ENCODE measurements around the gene KIF7.
A peak's percentile ranks its signal among the peaks of the same experiment; 100 is the strongest.
"Not testable (repeated sequence)": the region's sequence is repeated elsewhere in the genome, so short reads cannot be mapped to it uniquely, and the experiment has no call there.

Gene KIF7

DNA sequence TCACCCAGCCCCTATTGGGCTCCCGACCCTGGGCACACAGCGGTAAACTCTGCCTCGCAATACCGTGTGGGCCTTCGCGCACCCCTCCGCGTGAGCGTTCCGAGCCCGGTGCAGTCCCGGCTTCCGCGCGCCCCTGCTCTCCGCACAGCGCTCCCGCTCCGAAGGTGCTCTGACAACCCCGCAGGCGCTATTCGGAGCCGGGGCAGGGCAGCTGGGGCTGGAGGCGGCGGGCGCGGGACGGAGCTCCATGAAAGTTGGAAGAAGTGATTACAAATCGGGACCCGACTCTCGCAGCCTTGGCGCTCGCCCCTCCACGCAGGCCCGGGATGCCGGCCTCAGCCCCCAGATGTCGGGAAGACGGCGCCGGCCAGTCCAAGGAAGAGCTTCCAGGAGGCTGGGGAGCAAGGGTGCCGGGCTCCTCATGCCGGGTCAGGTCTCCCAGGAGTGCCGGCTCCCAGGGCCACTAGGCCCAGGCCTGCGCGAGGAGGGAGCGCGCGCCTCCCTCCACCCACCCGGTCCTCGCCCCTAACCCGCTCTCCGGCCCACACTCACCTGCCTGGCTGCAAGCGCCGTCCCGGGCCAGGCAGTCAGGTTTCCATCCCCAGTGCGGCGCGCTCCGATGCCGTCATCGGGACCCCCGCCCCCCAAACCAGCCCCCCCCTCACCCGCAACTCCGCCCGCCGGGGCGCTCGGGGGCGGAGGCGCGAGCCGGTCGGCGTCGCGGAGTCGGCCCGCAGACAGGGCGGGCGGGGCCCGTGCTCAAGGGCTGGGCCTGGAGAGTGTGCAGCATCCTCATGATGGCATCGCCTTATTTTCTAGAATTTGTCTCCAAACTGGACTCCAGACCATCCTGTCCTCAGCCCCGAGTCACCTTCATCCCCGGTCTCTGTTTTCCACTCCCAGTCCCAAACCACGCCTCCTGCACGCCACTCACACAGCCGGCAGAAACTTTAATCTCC lies at the start of gene KIF7:
KIF7 (minus strand) TSS at position 621 of the 959 bp plus-strand sequence. CDS start 2,537 bp downstream, outside the sequence.
- no peak for DNase-seq (ENCODE audit: low spot score)

DNA sequence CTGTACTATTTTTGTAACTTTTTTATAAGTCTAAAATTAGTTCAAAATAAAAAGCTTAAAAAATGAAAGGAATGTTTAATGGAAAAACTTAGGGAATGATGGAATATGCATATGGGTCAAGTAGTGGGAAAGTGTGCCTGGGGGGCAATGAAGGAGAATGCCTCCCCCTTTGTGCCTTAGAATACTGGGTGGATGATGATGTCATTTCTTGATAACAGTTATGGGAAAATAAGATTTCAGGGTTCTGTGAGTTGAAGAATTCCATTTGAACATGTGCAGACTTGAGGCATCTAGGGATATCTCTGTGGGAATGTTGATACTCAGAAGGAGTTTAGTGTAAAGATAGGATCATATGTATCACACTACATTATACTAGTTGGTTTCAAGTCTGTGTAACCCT lies 49.1 kb upstream of the KIF7 start:
- DNase-seq (ENCODE audit: low spot score) = no peak

DNA sequence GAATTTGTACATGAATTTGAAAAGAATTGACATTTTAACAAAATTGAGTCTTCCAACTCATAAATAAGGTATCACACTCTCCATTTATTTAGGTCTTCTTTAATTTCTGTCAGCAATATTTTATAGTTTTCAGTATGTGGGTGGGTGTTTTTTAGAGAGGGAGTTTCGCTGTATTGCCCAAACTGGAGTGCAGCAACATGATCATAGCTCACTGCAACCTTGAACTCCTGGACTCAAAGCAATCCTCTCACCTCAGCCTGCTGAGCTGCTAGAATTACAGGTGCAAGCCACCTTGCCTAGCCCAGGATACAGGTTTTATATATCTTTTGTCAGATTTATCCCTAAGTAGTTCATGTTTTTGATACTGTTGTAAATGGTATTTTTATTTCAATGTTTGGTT lies 39.9 kb upstream of the KIF7 start:
- no peak for DNase-seq (ENCODE audit: low spot score)

GRCh38 chr15:89693696-89694095 lies 38.4 kb upstream of the KIF7 start:
- no peak for DNase-seq (ENCODE audit: low spot score)

- DNase-seq (ENCODE audit: low spot score) = no peak
Observed at GRCh38 chr15:89693091-89693490, 37.8 kb upstream of the KIF7 start.

GRCh38 chr15:89690276-89691218 lies 35.3 kb upstream of the KIF7 start, which contains the start of the genes PEX11A and WDR93:
PEX11A (minus strand) TSS chr15:89690754; CDS start chr15:89690632, 122 bp downstream.
WDR93 (plus strand) TSS chr15:89690811; CDS start chr15:89701747, 10,936 bp downstream.
- peak; percentile 48 for DNase-seq (ENCODE audit: low spot score)

DNA sequence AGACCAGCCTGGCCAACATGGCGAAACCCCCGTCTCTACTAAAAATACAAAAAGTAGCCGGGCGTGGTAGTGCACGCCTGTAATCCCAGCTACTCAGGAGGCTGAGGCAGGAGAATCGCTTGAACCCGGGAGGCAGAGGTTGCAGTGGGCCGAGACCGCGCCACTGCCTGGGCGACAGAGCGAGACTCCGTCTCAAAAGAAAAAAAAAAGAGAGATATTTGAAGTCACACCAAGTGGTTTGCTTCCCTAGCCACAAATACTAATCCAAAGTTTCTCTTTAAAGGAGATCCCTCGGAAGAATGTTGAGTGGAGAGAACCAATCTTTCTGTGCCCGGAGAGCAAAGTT lies 34.6 kb upstream of the KIF7 start:
- not testable (repeated sequence) for DNase-seq (ENCODE audit: low spot score)

DNA sequence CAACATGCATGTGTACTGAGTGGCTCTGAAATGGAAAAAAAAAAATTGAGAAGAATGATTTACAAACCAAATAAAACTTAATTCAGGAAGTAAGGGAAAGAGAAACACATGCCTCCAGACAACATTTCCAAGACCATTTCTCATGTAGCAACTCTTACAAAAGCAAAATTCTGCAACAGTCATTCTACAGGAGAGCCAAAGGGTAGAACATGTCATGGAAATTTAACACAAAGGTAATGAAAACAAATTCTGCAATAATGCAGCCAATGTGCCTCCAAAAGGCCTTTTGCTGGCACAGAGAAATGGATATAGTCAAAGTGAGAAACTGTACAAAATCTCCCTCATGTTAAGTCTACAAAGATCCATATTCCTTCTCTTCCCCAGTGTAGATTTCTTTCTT lies 31.3 kb upstream of the KIF7 start:
- DNase-seq (ENCODE audit: low spot score) = no peak

- no peak for DNase-seq (ENCODE audit: low spot score)
Observed at GRCh38 chr15:89685995-89686394, 30.7 kb upstream of the KIF7 start.

DNA sequence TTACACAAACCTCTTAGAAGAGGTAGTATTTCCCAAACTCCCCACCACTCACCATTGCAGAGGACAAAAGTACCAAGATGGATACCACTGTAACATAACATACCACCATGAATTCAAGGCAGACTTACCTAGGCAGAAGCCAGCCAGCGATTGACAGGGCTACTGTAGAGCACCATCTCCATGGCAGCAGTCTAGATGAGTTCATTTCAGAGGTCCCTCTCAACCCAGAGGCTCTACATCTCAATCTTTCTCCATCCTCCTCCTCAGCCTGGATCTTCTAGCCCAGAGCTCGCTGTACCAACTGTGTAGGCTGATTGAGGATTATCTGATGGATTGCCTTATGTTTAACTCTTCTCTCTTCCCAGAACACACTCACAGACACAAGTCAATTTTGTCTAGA lies 25.9 kb upstream of the KIF7 start:
- no peak for DNase-seq (ENCODE audit: low spot score)

DNA sequence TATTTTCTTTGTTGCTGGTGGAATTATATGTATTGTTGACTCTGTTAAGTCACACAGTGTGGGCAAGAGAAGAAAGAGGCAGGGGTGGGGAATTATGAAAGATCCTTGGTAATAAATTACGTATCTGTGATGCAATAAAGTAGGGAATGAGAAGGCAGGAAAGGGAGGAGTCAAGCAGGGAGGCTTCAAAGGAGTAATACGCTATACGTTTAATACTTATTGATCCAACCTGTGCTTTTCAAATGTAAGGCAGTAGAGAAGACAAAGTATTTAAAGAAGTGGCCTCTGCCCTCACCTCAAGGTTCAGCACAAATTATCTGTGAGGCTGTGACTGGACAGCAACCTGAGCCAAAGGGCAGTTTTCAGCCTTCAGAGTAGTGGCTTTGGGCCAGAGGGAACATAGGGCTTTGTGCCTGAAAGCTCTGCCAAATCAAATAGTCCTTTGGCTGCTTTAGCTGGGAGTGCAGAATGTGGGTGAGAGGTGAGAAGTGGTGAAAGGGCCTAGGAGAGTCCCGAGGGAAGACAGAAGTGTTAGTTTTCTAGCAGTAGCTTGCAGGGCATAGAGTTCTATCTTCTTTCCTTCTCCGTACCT lies 25.1 kb upstream of the KIF7 start:
- peak; percentile 53 for DNase-seq (ENCODE audit: low spot score)

GRCh38 chr15:89679212-89679611 lies 23.9 kb upstream of the KIF7 start, which contains the start of gene PLIN1:
PLIN1 (minus strand) TSS chr15:89679367; CDS start chr15:89677489, 1,878 bp downstream.
- no peak for DNase-seq (ENCODE audit: low spot score)

DNA sequence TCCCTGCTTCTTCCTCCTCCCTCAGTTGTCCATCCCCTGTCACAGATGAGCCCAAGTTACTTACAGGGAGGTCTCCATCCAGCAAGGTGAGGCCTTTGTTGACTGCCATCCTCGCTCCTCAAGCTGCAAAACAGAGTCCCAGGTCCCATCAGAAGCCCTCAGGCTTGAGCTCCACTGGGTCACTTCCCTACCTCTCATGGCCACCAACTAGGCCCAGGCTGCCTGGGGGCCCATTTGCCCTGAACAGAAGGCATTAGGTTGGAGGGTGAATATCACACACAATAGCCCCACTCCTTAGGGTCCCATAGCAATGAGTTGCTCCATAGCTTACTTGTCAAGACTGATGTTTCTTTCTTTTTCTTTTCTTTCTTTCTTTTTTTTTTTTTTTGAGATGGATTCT lies 22.1 kb upstream of the KIF7 start:
- no peak for DNase-seq (ENCODE audit: low spot score)

DNA sequence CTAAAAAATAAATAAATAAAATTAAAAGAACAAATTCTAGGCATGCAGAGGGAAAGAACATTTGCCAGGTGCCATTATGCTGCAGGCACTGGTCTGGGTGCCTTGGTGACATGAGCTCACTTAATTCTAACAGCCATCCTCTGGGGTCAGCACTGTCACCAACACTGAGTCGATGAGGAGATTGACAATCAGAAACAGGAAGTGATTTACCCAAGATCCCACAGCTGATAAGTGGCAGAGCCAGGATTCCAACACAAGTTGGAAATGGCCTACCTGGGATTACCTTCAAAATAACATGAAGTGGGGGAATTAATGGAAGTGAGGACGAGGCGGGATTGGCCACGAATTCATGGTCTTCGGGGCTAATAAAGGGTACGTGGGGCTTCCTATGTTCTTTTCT lies 20.3 kb upstream of the KIF7 start:
- no peak for DNase-seq (ENCODE audit: low spot score)

GRCh38 chr15:89674526-89674925 lies 19.3 kb upstream of the KIF7 start:
- DNase-seq (ENCODE audit: low spot score) = no peak

DNA sequence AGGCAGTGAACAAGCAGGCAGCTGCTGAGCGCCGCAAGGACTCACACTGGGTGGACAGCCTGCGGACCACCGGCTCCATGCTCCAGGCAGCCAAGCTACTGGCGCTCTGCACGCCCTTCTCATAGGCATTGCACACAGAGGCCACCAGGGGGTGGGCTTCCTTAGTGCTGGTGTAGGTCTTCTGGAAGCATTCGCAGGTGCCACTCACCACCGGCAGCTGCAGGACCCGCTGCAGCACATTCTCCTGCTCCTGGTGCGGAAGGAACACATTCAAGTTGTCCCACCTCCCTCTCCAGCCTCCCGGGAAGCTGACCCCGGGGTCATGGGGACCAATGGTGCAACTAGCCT lies 17.9 kb upstream of the KIF7 start:
- DNase-seq (ENCODE audit: low spot score) = no peak

DNA sequence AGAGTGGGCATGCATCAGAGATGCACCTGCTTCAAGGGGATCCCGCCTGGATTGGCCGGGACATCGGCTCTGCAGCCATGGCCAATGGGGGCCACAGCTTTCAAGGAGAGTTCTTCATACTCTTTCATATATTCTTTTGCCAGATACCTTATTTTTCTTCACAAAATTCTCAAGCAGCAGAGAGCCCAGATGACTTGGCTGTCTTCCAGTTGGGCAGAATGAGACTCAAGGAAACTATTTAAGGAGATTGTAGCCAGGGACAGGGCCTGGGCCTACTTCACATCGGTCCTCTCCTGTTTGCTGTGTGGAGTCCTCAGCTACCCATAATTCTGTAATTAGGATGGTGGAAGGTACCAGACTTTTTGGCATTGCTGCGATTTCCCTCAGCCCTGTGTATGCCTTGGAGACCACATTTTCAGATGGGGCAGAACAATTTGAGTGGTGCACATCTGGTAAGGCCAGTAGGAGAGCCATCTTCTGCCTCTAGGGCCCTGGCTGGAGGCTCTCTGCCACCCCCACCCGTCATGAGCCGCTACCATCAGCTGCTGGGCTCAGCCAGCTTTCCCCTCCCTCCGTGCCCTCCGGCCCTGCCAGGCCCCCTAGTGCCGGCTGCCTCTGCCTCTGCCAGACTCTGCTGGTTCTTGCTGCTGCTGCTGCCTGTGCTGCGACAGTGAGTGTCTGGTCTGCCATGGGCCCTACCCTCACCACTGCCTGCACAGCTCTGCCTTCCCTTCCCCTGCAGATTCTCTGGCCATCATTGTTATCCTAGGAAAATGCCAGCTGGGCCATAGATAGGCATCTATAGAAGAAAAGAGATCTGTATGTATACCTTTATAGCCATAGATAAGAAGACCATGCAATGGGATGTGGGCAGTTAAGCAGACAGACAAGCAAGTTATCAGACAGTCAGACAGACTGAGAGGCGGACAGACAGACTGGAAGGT lies 17.2 kb upstream of the KIF7 start:
- peak; percentile 18 for DNase-seq (ENCODE audit: low spot score)

GRCh38 chr15:89671687-89672086 lies 16.4 kb upstream of the KIF7 start:
- no peak for DNase-seq (ENCODE audit: low spot score)

DNA sequence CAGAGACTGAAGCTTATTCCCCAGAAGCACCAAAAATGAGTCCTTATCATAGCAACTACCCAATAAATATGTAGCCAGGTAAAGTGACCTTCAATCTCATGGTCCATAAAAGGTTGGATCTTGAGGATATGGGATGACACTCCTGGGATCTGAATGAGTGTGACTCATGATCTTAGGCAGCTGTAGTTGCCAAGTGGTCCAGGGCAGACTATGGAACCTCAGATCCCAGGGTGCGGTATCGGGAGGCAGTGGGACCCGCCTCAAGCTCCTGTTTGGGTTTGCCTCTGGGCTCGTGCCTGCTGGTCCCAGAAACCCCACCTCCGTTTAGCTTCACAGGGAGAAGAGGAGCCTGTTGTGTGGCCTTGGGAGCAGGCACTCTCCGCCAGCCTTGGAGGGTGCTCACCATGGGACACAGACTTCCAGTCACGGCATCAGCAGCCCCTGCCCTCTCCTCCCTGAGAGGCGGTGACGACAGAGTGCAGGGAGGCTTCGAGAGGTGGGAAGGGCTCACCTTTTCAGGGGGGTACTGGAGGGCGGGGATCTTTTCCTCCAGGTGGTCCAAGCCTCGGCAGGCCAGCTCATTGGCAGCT lies 15.8 kb upstream of the KIF7 start:
- DNase-seq (ENCODE audit: low spot score) = no peak

DNA sequence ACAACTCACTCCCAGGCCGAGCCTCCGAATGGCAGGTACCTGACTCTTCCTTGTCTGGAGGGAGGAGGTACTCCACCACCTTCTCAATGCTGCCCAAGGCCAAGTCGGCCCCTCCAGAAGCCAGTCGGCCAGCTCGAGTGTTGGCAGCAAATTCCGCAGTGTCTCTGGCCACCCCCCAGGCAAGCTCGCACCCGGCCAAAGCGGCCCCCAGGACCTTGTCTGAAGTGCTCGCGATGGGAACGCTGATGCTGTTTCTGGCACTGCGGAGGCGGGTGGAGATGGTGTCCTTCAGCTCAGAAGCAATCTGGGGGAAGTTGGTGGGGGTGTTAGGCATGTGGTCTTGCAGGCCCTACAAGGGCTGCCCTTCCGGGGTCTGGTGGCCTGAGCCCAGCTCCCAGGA lies 14.7 kb upstream of the KIF7 start:
- DNase-seq (ENCODE audit: low spot score) = no peak
